Measurements from ENCODE around the gene TREML2. TPM values are rescaled to one million over a fixed set of nuclear protein-coding genes. Genes with fewer than 3 reads are reported as not detected.

The TREML2 gene
- total and polyA plus RNA-seq, 2 of the 8 experiments (the other 6 are each of a cell fraction or from before 2014, with no cell fraction given): 0.09 to 0.18 TPM

Small RNA genes lying within 50 kb of the gene (small RNA-seq; reads per million reads assigned to genes)
- gene AL391903.2 (ENCODE audit: insufficient read depth): not detected
- gene RNA5SP207 (ENCODE audit: insufficient read depth): 1.0 reads per million

Other genes with a start within 250 kb of the TREML2 start
- 1.3 and 1.4 TPM in 2 replicates for gene UNC5CL, start 161.9 kb downstream of the TREML2 start, total RNA-seq (2021; fragmentation: NEBNext Ultra II Directional; extraction: Animal tissue kit (Norgen Biotek cat#: 25700))
- gene UNC5CL, start 161.9 kb downstream of the TREML2 start, polyA plus RNA-seq (2011; rRNA removed): 1.7 and 2.3 TPM in 2 replicates
- not detected in 2 replicates for gene TSPO2, start 158.7 kb downstream of the TREML2 start, total RNA-seq (2021; fragmentation: NEBNext Ultra II Directional; extraction: Animal tissue kit (Norgen Biotek cat#: 25700))
- gene TSPO2, start 158.7 kb downstream of the TREML2 start, polyA plus RNA-seq (2011; rRNA removed): not detected in 2 replicates
- gene APOBEC2, start 147.9 kb downstream of the TREML2 start, total RNA-seq (2021; fragmentation: NEBNext Ultra II Directional; extraction: Animal tissue kit (Norgen Biotek cat#: 25700)): not detected in 2 replicates
- not detected in 2 replicates for gene APOBEC2, start 147.9 kb downstream of the TREML2 start, polyA plus RNA-seq (2011; rRNA removed)
- 35.1 and 35.8 TPM in 2 replicates for gene OARD1, start 128.8 kb downstream of the TREML2 start, total RNA-seq (2021; fragmentation: NEBNext Ultra II Directional; extraction: Animal tissue kit (Norgen Biotek cat#: 25700))
- gene OARD1, start 128.8 kb downstream of the TREML2 start, polyA plus RNA-seq (2011; rRNA removed): 10.0 and 16.8 TPM in 2 replicates
- 33.7 and 35.5 TPM in 2 replicates for gene NFYA, start 128.2 kb downstream of the TREML2 start, total RNA-seq (2021; fragmentation: NEBNext Ultra II Directional; extraction: Animal tissue kit (Norgen Biotek cat#: 25700))
- 19.7 and 19.8 TPM in 2 replicates for gene NFYA, start 128.2 kb downstream of the TREML2 start, polyA plus RNA-seq (2011; rRNA removed)
- gene TREML1, start 46.8 kb downstream of the TREML2 start, total RNA-seq (2021; fragmentation: NEBNext Ultra II Directional; extraction: Animal tissue kit (Norgen Biotek cat#: 25700)): not detected in 2 replicates
- gene TREML1, start 46.8 kb downstream of the TREML2 start, polyA plus RNA-seq (2011; rRNA removed): 0.08 and 0.30 TPM in 2 replicates
- not detected in 2 replicates for gene TREM2, start 38.0 kb downstream of the TREML2 start, total RNA-seq (2021; fragmentation: NEBNext Ultra II Directional; extraction: Animal tissue kit (Norgen Biotek cat#: 25700))
- 0.20 and 0.24 TPM in 2 replicates for gene TREM2, start 38.0 kb downstream of the TREML2 start, polyA plus RNA-seq (2011; rRNA removed)
- gene TREML4, start 27.2 kb upstream of the TREML2 start, total RNA-seq (2021; fragmentation: NEBNext Ultra II Directional; extraction: Animal tissue kit (Norgen Biotek cat#: 25700)): not detected in 2 replicates
- gene TREML4, start 27.2 kb upstream of the TREML2 start, polyA plus RNA-seq (2011; rRNA removed): not detected in 2 replicates
- not detected in 2 replicates for gene TREM1, start 85.5 kb upstream of the TREML2 start, total RNA-seq (2021; fragmentation: NEBNext Ultra II Directional; extraction: Animal tissue kit (Norgen Biotek cat#: 25700))
- gene TREM1, start 85.5 kb upstream of the TREML2 start, polyA plus RNA-seq (2011; rRNA removed): not detected in 2 replicates
- not detected in 2 replicates for gene NCR2, start 134.5 kb upstream of the TREML2 start, total RNA-seq (2021; fragmentation: NEBNext Ultra II Directional; extraction: Animal tissue kit (Norgen Biotek cat#: 25700))
- gene NCR2, start 134.5 kb upstream of the TREML2 start, polyA plus RNA-seq (2011; rRNA removed): not detected in 2 replicates